GM23338 (cell line): Measurements from ENCODE around the gene CHD9. TPM values are rescaled to one million over a fixed set of nuclear protein-coding genes. Genes with fewer than 3 reads are reported as not detected.

Source experiments
- ATAC-seq: fragments of 200-7000 bp; cut with Tn5 transposase; 3 replicates; pipeline ENCODE4 v1.9.1; 2020
- DNase-seq: peaks from one replicate; pipeline ENCODE4 v3.0.0-alpha.2; 2015; ENCODE audit warnings: low spot score
- H2AFZ ChIP-seq: fragments of 200-600 bp; sonication (generic); 2 replicates; pipeline ENCODE4 v1.8.0; 2016; ENCODE audit warnings: antibody characterized with exemption, mild to moderate bottlenecking, moderate library complexity
- H3F3A ChIP-seq: fragments of 200-600 bp; sonication (generic); replicated peaks from 2 replicates; pipeline ENCODE4 v1.8.0; 2017; ENCODE audit warnings: antibody characterized with exemption, mixed run types, low read depth
- H3K27ac ChIP-seq: fragments of 200-600 bp; sonication (generic); 2 replicates; pipeline ENCODE4 v1.6.1; 2016; ENCODE audit warnings: low read depth
- H3K27me3 ChIP-seq: fragments of 200-600 bp; sonication (generic); 2 replicates; pipeline ENCODE4 v1.8.0; 2016; ENCODE audit warnings: mild to moderate bottlenecking, mixed run types, moderate library complexity; ENCODE audit not compliant: insufficient read depth
- H3K36me3 ChIP-seq: fragments of 200-600 bp; sonication (generic); 2 replicates; pipeline ENCODE4 v1.8.0; 2016; ENCODE audit warnings: mild to moderate bottlenecking; ENCODE audit not compliant: insufficient read depth
- H3K4me1 ChIP-seq: fragments of 200-600 bp; sonication (generic); 2 replicates; pipeline ENCODE4 v1.8.0; 2016; ENCODE audit warnings: mild to moderate bottlenecking, moderate library complexity; ENCODE audit not compliant: insufficient read depth
- H3K4me2 ChIP-seq: fragments of 200-600 bp; sonication (generic); 2 replicates; pipeline ENCODE4 v1.7.1; 2017; ENCODE audit warnings: mixed run types
- H3K4me3 ChIP-seq: fragments of 200-600 bp; sonication (generic); 2 replicates; pipeline ENCODE4 v1.6.1; 2016; ENCODE audit warnings: mixed run types
- H3K79me2 ChIP-seq: fragments of 200-600 bp; sonication (generic); replicated peaks from 2 replicates; pipeline ENCODE4 v1.8.0; 2017; ENCODE audit warnings: mild to moderate bottlenecking; ENCODE audit not compliant: insufficient read depth
- H3K9me2 ChIP-seq: fragments of 200-600 bp; sonication (generic); 2 replicates; pipeline ENCODE4 v1.8.0; 2017; ENCODE audit not compliant: insufficient read depth
- H4K20me1 ChIP-seq: fragments of 200-600 bp; sonication (generic); replicated peaks from 2 replicates; pipeline ENCODE4 v1.8.0; 2017; ENCODE audit warnings: mild to moderate bottlenecking; ENCODE audit not compliant: insufficient read depth
- H3K27ac Mint-ChIP-seq: 2 replicates; pipeline ENCODE4 v1.8.0; 2020; ENCODE audit warnings: inconsistent platforms, mild to moderate bottlenecking, moderate library complexity, mixed read lengths
- H3K27me3 Mint-ChIP-seq: 3 replicates; pipeline ENCODE4 v1.8.0; 2022; ENCODE audit warnings: low read depth, mild to moderate bottlenecking, moderate library complexity, mixed read lengths, inconsistent platforms; ENCODE audit not compliant: insufficient read depth, poor library complexity
- H3K36me3 Mint-ChIP-seq: 3 replicates; pipeline ENCODE4 v1.8.0; 2021; ENCODE audit warnings: low read depth, mild to moderate bottlenecking, inconsistent platforms, moderate library complexity, mixed read lengths
- H3K4me1 Mint-ChIP-seq: 3 replicates; pipeline ENCODE4 v1.8.0; 2020; ENCODE audit warnings: mild to moderate bottlenecking, inconsistent platforms, mixed read lengths
- H3K4me3 Mint-ChIP-seq: 3 replicates; pipeline ENCODE4 v1.8.0; 2021; ENCODE audit warnings: moderate library complexity, mild to moderate bottlenecking, inconsistent platforms, mixed read lengths
- H3K9me3 Mint-ChIP-seq: 3 replicates; pipeline ENCODE4 v1.8.0; 2020; ENCODE audit warnings: moderate library complexity, mild to moderate bottlenecking, inconsistent platforms, mixed read lengths
- CREB1 ChIP-seq: fragments of 250-450 bp; sonication (Bioruptor Pico); IDR thresholded peaks from 2 replicates; pipeline ENCODE4 v1.5.0; 2020; ENCODE audit warnings: low read depth, mild to moderate bottlenecking, moderate library complexity
- ETS1 ChIP-seq: IDR thresholded peaks from 2 replicates; pipeline ENCODE4 v1.6.1; 2016; ENCODE audit warnings: antibody characterized with exemption
- EZH2 ChIP-seq: fragments of 200-600 bp; sonication (generic); IDR thresholded peaks from one replicate; pipeline ENCODE4 v1.8.0; 2017; ENCODE audit warnings: antibody characterized with exemption, mild to moderate bottlenecking, low read depth; ENCODE audit not compliant: unreplicated experiment
- JUNB ChIP-seq: IDR thresholded peaks from one replicate; pipeline ENCODE4 v1.6.1; 2016; ENCODE audit warnings: antibody characterized with exemption; ENCODE audit not compliant: unreplicated experiment
- NANOG ChIP-seq: IDR thresholded peaks from 2 replicates; pipeline ENCODE4 v1.6.1; 2016; ENCODE audit warnings: antibody characterized with exemption, borderline replicate concordance
- POLR2AphosphoS5 ChIP-seq: IDR thresholded peaks from 2 replicates; pipeline ENCODE4 v1.6.1; 2016; ENCODE audit warnings: antibody characterized with exemption, low read depth
- STAT1 ChIP-seq: IDR thresholded peaks from one replicate; pipeline ENCODE4 v1.6.1; 2016; ENCODE audit warnings: antibody characterized with exemption; ENCODE audit not compliant: unreplicated experiment
- ZNF114 ChIP-seq: fragments of 250-450 bp; sonication (Bioruptor Pico); IDR thresholded peaks from 2 replicates; pipeline ENCODE4 v1.5.0; 2020; ENCODE audit warnings: mild to moderate bottlenecking, moderate library complexity
- ZNF331 ChIP-seq: fragments of 250-450 bp; sonication (Bioruptor Pico); IDR thresholded peaks from 2 replicates; pipeline ENCODE4 v1.5.0; 2020; ENCODE audit warnings: low read depth, mild to moderate bottlenecking, moderate library complexity
- polyA plus RNA-seq: library from polyadenylated mRNA; unstranded; fragments of >200 nt; fragmentation: Nextera tagmentation; extraction: Ambion mirVana; gene quantifications from 2 replicates; pipeline ENCODE4 v1.2.1, GENCODE V29; 2016
- total RNA-seq: library from RNA; depleted of rRNA; stranded (reverse); fragments of >200 nt; shearing (Covaris generic); gene quantifications from 2 replicates; pipeline ENCODE4 v1.2.3, GENCODE V29; 2014
- TF ChIP-seq, protein P1 (sequence below), 2 experiments: fragments of 200-600 bp in 1 of 2; sonication (generic) in 1 of 2; conservative IDR thresholded peaks; 2 replicates each; pipeline versions ENCODE4 v1.5.1 to v1.6.1; 2016 to 2017; ENCODE audit warnings: antibody characterized with exemption in 2 of 2, low read depth in 2 of 2, mild to moderate bottlenecking in 2 of 2, moderate library complexity in 1 of 2
- TF ChIP-seq, protein P2 (sequence below): fragments of 250-450 bp; sonication (Bioruptor Pico); IDR thresholded peaks from 2 replicates; pipeline ENCODE4 v1.5.0; 2020; ENCODE audit warnings: mild to moderate bottlenecking, moderate library complexity

Gene CHD9
- total and polyA plus RNA-seq, 2 experiments from 2014 or later: 18.8 to 46.6 TPM

GRCh38 chr16:53257001-53257400 lies 202.2 kb downstream of the CHD9 start:
- DNase-seq (peak; percentile 21), ATAC-seq (no peak)
- 0 out of 2 replicates have a peak, but pooled peaks cover 3% of the 10 kb centered on the region for H3K4me1 ChIP-seq
- Mint-ChIP-seq H3K27me3 (no peaks in the 10 kb centered on the region), H3K4me3 (no peak overlapping the region), H3K4me1 (no peaks in the 10 kb centered on the region), H3K9me3 (peaks cover 7% of the 10 kb centered on the region; the same call in 1 of the 3 replicates), H3K36me3 (peaks cover 75% of the 10 kb centered on the region), H3K27ac (no peak overlapping the region; the same call in 1 of the 2 replicates)
- 0 out of 2 replicates have a peak, but pooled peaks cover 7% of the 10 kb centered on the region for H3K36me3 ChIP-seq
- no peak overlapping the region for H2AFZ ChIP-seq
- H3K27me3 ChIP-seq: no peaks in the 10 kb centered on the region
- H3K9me2 ChIP-seq: no peaks in the 10 kb centered on the region
- no peak overlapping the region for H3K4me2 ChIP-seq
- no peaks in the 10 kb centered on the region for H3F3A ChIP-seq
- H3K27ac ChIP-seq: no peak overlapping the region
- H3K4me3 ChIP-seq: no peak overlapping the region
- no peaks in the 10 kb centered on the region for H4K20me1 ChIP-seq
- no peaks in the 10 kb centered on the region for H3K79me2 ChIP-seq
- TF ChIP-seq POLR2AphosphoS5 (no peak), NANOG (no peak), ETS1 (no peak), STAT1 (no peak), JUNB (no peak), EZH2 (no peak), ZNF331 (CRISPR knock-in tag) (no peak), ZNF114 (CRISPR knock-in tag) (no peak), CREB1 (no peak)
- TF ChIP-seq, protein P1, sequence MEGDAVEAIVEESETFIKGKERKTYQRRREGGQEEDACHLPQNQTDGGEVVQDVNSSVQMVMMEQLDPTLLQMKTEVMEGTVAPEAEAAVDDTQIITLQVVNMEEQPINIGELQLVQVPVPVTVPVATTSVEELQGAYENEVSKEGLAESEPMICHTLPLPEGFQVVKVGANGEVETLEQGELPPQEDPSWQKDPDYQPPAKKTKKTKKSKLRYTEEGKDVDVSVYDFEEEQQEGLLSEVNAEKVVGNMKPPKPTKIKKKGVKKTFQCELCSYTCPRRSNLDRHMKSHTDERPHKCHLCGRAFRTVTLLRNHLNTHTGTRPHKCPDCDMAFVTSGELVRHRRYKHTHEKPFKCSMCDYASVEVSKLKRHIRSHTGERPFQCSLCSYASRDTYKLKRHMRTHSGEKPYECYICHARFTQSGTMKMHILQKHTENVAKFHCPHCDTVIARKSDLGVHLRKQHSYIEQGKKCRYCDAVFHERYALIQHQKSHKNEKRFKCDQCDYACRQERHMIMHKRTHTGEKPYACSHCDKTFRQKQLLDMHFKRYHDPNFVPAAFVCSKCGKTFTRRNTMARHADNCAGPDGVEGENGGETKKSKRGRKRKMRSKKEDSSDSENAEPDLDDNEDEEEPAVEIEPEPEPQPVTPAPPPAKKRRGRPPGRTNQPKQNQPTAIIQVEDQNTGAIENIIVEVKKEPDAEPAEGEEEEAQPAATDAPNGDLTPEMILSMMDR (conservative IDR thresholded peaks at IDR 0.05; ENCODE audit: low read depth in 2 of 2): no peak
- TF ChIP-seq, protein P2, sequence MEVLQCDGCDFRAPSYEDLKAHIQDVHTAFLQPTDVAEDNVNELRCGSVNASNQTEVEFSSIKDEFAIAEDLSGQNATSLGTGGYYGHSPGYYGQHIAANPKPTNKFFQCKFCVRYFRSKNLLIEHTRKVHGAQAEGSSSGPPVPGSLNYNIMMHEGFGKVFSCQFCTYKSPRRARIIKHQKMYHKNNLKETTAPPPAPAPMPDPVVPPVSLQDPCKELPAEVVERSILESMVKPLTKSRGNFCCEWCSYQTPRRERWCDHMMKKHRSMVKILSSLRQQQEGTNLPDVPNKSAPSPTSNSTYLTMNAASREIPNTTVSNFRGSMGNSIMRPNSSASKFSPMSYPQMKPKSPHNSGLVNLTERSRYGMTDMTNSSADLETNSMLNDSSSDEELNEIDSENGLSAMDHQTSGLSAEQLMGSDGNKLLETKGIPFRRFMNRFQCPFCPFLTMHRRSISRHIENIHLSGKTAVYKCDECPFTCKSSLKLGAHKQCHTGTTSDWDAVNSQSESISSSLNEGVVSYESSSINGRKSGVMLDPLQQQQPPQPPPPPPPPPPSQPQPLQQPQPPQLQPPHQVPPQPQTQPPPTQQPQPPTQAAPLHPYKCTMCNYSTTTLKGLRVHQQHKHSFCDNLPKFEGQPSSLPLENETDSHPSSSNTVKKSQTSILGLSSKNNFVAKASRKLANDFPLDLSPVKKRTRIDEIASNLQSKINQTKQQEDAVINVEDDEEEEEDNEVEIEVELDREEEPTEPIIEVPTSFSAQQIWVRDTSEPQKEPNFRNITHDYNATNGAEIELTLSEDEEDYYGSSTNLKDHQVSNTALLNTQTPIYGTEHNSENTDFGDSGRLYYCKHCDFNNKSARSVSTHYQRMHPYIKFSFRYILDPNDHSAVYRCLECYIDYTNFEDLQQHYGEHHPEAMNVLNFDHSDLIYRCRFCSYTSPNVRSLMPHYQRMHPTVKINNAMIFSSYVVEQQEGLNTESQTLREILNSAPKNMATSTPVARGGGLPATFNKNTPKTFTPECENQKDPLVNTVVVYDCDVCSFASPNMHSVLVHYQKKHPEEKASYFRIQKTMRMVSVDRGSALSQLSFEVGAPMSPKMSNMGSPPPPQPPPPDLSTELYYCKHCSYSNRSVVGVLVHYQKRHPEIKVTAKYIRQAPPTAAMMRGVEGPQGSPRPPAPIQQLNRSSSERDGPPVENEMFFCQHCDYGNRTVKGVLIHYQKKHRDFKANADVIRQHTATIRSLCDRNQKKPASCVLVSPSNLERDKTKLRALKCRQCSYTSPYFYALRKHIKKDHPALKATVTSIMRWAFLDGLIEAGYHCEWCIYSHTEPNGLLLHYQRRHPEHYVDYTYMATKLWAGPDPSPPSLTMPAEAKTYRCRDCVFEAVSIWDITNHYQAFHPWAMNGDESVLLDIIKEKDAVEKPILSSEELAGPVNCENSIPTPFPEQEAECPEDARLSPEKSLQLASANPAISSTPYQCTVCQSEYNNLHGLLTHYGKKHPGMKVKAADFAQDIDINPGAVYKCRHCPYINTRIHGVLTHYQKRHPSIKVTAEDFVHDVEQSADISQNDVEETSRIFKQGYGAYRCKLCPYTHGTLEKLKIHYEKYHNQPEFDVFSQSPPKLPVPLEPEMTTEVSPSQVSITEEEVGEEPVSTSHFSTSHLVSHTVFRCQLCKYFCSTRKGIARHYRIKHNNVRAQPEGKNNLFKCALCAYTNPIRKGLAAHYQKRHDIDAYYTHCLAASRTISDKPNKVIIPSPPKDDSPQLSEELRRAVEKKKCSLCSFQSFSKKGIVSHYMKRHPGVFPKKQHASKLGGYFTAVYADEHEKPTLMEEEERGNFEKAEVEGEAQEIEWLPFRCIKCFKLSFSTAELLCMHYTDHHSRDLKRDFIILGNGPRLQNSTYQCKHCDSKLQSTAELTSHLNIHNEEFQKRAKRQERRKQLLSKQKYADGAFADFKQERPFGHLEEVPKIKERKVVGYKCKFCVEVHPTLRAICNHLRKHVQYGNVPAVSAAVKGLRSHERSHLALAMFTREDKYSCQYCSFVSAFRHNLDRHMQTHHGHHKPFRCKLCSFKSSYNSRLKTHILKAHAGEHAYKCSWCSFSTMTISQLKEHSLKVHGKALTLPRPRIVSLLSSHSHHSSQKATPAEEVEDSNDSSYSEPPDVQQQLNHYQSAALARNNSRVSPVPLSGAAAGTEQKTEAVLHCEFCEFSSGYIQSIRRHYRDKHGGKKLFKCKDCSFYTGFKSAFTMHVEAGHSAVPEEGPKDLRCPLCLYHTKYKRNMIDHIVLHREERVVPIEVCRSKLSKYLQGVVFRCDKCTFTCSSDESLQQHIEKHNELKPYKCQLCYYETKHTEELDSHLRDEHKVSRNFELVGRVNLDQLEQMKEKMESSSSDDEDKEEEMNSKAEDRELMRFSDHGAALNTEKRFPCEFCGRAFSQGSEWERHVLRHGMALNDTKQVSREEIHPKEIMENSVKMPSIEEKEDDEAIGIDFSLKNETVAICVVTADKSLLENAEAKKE (CRISPR knock-in tag): no peak
